ENCODE measurements around the gene RALY. TPM values are rescaled to one million over a fixed set of nuclear protein-coding genes. Genes with fewer than 3 reads are reported as not detected.
A peak's percentile ranks its signal among the peaks of the same experiment; 100 is the strongest.

Gene RALY
- total RNA-seq, 2 donors from 2014 or later: 74.2 to 86.4 TPM

DNA sequence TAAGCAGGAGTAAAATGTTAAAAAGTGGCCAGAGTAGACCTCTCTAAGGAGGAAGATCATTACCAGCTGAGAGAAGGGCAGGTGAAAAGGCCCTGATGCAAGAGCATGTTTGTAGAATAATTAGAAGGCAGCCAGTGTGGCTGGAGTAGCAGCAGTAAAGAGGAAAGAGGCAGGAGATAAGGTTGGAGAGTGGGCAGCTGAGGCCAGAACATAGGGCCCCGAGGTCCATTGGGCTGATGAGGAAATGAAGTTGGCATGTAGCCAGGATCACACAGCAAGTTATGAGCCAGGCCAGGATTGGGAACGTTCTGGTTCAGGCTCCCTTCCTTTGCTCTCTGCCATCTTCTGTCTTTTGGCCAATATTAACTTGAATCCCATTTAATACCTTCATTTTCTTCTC lies 51.6 kb downstream of the RALY start:
- peak; percentile 77 for DNase-seq (ENCODE audit: low spot score)
- no peaks in the 10 kb centered on the region for H3K9me3 ChIP-seq
- no peaks in the 10 kb centered on the region for H3K36me3 ChIP-seq
- TF ChIP-seq, protein P1, sequence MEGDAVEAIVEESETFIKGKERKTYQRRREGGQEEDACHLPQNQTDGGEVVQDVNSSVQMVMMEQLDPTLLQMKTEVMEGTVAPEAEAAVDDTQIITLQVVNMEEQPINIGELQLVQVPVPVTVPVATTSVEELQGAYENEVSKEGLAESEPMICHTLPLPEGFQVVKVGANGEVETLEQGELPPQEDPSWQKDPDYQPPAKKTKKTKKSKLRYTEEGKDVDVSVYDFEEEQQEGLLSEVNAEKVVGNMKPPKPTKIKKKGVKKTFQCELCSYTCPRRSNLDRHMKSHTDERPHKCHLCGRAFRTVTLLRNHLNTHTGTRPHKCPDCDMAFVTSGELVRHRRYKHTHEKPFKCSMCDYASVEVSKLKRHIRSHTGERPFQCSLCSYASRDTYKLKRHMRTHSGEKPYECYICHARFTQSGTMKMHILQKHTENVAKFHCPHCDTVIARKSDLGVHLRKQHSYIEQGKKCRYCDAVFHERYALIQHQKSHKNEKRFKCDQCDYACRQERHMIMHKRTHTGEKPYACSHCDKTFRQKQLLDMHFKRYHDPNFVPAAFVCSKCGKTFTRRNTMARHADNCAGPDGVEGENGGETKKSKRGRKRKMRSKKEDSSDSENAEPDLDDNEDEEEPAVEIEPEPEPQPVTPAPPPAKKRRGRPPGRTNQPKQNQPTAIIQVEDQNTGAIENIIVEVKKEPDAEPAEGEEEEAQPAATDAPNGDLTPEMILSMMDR (IDR thresholded peaks at IDR 0.05): no peak
- no peaks in the 10 kb centered on the region for H3K27me3 ChIP-seq
- peaks cover 6 to 61% of the 10 kb centered on the region in 2 donors for H3K4me1 ChIP-seq
- no peak overlapping the region for H3K4me3 ChIP-seq
- no peak overlapping the region for H3K27ac ChIP-seq

DNA sequence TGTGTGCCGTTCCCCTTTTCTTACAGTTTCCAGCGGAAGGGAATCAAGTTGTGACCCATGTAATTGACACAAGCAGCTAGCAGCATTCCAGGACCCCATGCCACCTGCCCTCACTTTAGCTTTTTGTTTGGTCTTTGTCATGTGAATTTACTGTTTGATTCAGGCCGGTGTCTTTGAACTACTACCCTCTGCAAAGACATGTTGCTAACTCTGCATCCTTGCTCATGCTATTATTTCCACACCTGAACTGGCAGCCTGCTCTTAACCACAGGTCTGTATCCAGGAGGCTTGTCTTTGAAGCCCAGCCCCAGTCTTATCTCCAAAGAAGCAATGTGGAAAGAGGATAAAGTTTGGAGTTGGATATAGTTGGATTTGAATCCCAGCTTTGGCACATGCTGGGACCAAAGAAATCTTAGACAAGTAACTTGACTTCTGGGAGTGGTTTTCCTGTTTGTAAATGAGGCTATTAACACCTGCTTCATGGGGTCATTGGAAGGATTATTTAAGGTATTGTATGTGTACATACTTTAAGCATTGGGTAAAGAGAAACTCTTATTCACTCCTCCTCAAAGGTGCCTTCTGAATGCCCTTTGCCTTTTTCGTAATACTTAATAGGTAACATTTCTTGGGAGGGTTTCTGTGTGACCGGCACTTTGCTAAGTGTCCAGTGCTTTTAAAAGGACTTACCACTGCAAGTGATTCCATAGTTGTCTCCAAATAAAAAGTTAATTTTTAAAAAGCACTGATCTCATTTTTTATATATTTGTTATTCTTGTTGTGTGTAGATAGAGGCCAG lies 52.4 kb downstream of the RALY start:
- Histone ChIP-seq H3K27me3 (no peaks in the 10 kb centered on the region), H3K27ac (no peak overlapping the region), H3K4me1 (peaks cover 6 to 61% of the 10 kb centered on the region in 2 donors), H3K4me3 (no peak overlapping the region), H3K9me3 (no peaks in the 10 kb centered on the region), H3K36me3 (no peaks in the 10 kb centered on the region)
- TF ChIP-seq, protein P1 (IDR thresholded peaks at IDR 0.05): no peak
- DNase-seq (ENCODE audit: low spot score): no peak

DNA sequence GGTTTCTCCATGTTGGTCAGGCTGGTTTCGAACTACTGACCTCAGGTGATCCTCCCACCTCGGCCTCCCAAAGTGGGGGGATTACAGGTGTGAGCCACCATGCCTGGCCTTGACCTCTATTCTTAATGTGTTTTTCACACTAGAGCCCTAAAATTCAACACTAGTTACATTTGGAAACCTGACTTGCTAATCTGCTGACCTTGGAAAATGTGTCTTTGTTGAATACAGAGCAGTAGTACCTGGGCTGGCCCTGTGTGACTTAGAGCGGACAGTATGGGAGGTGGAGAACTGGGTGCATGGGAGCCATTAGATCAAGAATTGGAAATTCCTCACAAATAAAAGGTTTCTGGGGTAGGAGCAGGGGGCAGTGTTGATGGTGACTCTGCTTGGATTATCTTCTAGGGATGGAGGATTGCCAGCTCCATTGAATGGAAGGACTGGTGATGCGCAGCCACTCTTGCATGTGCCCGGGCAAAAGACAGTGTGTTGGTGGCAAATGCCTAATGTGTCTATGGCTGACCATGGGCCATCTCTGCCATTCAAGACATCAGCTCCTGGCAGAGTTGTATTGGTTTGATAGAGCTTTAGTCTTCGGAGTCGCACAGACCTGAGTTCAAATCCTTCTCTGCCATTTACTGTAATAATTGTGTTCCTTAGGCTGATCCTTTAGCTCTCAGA lies 53.4 kb downstream of the RALY start:
- Histone ChIP-seq H3K4me3 (no peak overlapping the region), H3K27me3 (no peaks in the 10 kb centered on the region), H3K36me3 (no peaks in the 10 kb centered on the region), H3K9me3 (no peaks in the 10 kb centered on the region), H3K4me1 (peaks cover 6 to 58% of the 10 kb centered on the region in 2 donors), H3K27ac (no peak overlapping the region)
- TF ChIP-seq, protein P1 (IDR thresholded peaks at IDR 0.05): no peak
- DNase-seq (ENCODE audit: low spot score): no peak

DNA sequence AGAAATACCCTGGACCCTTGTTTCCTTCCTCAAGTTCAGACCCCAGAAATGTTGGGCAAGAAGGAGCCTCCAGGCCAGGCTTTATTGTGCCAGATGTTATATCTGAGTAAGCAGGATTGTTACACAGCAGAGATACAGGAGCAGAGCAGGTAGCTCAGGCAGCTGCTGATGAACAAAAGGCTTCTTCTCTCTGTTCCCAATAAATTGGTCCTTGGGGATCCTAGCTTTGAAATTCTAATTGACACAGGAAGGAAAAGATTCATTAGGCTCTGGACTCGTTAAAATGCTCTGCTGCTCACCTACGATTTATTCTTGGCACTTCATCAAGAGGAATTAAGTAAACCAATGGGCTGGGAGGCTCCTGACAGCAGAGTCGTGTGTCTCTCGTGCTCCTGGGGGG lies 54.2 kb downstream of the RALY start:
- Histone ChIP-seq H3K4me1 (peaks cover 2 to 60% of the 10 kb centered on the region in 2 donors), H3K4me3 (no peak overlapping the region), H3K27me3 (no peaks in the 10 kb centered on the region), H3K9me3 (no peaks in the 10 kb centered on the region), H3K27ac (no peak overlapping the region), H3K36me3 (no peaks in the 10 kb centered on the region)
- no peak for DNase-seq (ENCODE audit: low spot score)
- TF ChIP-seq, protein P1 (IDR thresholded peaks at IDR 0.05): no peak

DNA sequence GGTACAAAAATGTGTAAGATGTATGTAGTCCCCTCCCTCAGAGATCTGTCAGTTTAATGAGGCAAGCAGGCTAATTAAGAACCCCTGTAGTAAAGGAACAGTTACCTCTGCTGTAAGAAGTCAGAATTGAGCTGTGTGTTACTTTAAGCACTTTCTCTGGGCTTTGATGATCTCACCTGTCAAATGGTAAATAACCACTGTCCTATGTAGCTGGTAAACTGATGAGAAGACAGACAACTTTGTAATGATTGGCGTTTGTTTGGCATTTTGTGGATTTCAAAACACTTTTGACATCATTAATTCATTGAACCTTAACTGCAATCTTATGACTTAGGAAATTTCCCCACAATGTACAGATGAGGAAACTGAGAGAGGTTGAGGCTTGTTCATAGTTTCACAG lies 55.7 kb downstream of the RALY start:
- Histone ChIP-seq H3K27ac (no peak overlapping the region), H3K4me3 (no peak overlapping the region), H3K4me1 (peaks cover 0 to 57% of the 10 kb centered on the region in 2 donors), H3K27me3 (no peaks in the 10 kb centered on the region), H3K36me3 (no peaks in the 10 kb centered on the region), H3K9me3 (no peaks in the 10 kb centered on the region)
- no peak for DNase-seq (ENCODE audit: low spot score)
- TF ChIP-seq, protein P1 (IDR thresholded peaks at IDR 0.05): no peak
